ENCODE results near the gene SCN3A. TPM values are rescaled to one million over a fixed set of nuclear protein-coding genes. Genes with fewer than 3 reads are reported as not detected.

The SCN3A gene
- total and polyA plus RNA-seq, 2 donors (not counting 3 experiments of a cell fraction or from before 2014, with no cell fraction given) = not detected

DNA sequence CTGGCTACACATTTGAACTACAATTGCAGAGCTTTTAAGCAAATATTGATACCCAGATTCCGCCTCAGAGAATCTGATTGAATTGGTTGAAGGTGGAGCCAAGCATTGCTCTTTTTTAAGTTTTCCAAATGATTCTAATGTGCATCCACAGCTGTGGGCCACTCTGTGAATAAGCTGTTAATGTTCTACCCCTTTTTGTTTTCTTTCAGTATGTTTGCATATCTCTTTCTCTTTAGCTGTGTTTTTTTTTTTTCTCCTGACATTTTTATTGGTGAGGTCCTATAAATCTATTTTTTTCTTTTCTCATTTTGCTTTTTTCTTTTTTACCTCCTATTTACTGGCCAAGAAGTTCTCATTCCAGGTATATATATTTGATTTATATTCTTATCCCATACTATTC lies 6.5 kb downstream of the SCN3A start:
- intact Hi-C loops (cut with micrococcal nuclease) = no loop called here
- ChIA-PET POLR2A (no interaction called here), CTCF (interaction anchor here (1.4 kb wide), 1 partner anchor 180 kb away, joined by 5 read pairs; no protein-coding TSS in a partner anchor)
- Histone ChIP-seq H3K79me2 (ENCODE audit: control insufficient read depth, insufficient read depth, low read length) (no peaks in the 10 kb centered on the region), H3K9me1 (replicated peaks; ENCODE audit: control insufficient read depth, extremely low read depth, insufficient read depth, low read length) (no peaks in the 10 kb centered on the region), H3K4me1 (ENCODE audit: control insufficient read depth, extremely low read depth, insufficient read depth, low read length) (no peaks in the 10 kb centered on the region), H3K27ac (ENCODE audit: insufficient read depth, low read depth, low read length) (no peak overlapping the region), H2AFZ (ENCODE audit: low read depth, low read length) (no peak overlapping the region), H3K9me3 (replicated peaks; ENCODE audit: control insufficient read depth, insufficient read depth, low read length) (no peaks in the 10 kb centered on the region), H4K20me1 (replicated peaks; ENCODE audit: control insufficient read depth, extremely low read depth, insufficient read depth, low read length) (no peaks in the 10 kb centered on the region), H3K9ac (replicated peaks; ENCODE audit: extremely low read depth, insufficient read depth, low read length) (no peak overlapping the region), H3K4me2 (ENCODE audit: insufficient read depth, low read length) (no peak overlapping the region), H3K27me3 (ENCODE audit: control insufficient read depth in 2 of 2, insufficient read depth in 2 of 2, low read length in 2 of 2) (peaks cover 0 to 4% of the 10 kb centered on the region in 2 experiments), H3K36me3 (ENCODE audit: control insufficient read depth in 2 of 2, extremely low read depth in 1 of 2, insufficient read depth in 2 of 2, low read length in 2 of 2) (no peaks in the 10 kb centered on the region), H3K4me3 (replicated peaks in 1 of 3; ENCODE audit: insufficient read depth in 1 of 3, low read depth in 1 of 3, low read length in 3 of 3) (no peak overlapping the region)
- BruUV-seq (replicated peaks) = no TSS peak
- DNase-seq (ENCODE audit: low read depth, low spot score) (no peak), FAIRE-seq (no peak)
- dilution Hi-C loops (cut with MboI; ENCODE audit: extremely low pct_ligation_motif_present, low sequenced_read_pairs) = no loop called here
- no peak for TF ChIP-seq MAX (IDR thresholded peaks at IDR 0.05; ENCODE audit: insufficient read depth, insufficient read length)
- TF ChIP-seq, protein P1, sequence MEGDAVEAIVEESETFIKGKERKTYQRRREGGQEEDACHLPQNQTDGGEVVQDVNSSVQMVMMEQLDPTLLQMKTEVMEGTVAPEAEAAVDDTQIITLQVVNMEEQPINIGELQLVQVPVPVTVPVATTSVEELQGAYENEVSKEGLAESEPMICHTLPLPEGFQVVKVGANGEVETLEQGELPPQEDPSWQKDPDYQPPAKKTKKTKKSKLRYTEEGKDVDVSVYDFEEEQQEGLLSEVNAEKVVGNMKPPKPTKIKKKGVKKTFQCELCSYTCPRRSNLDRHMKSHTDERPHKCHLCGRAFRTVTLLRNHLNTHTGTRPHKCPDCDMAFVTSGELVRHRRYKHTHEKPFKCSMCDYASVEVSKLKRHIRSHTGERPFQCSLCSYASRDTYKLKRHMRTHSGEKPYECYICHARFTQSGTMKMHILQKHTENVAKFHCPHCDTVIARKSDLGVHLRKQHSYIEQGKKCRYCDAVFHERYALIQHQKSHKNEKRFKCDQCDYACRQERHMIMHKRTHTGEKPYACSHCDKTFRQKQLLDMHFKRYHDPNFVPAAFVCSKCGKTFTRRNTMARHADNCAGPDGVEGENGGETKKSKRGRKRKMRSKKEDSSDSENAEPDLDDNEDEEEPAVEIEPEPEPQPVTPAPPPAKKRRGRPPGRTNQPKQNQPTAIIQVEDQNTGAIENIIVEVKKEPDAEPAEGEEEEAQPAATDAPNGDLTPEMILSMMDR (IDR thresholded peaks at IDR 0.05; ENCODE audit: extremely low read depth in 1 of 2, insufficient read depth in 1 of 2, low read depth in 1 of 2, low read length in 2 of 2) = no peak
- no peak for TF ChIP-seq POLR2AphosphoS5 (IDR thresholded peaks at IDR 0.05; ENCODE audit: insufficient read depth, low read depth, low read length)

GRCh38 chr2:165196411-165196810 lies 7.4 kb downstream of the SCN3A start:
- Histone ChIP-seq H3K9me3 (replicated peaks; ENCODE audit: control insufficient read depth, insufficient read depth, low read length) (no peaks in the 10 kb centered on the region), H3K27me3 (ENCODE audit: control insufficient read depth in 2 of 2, insufficient read depth in 2 of 2, low read length in 2 of 2) (peaks cover 0 to 4% of the 10 kb centered on the region in 2 experiments), H3K36me3 (ENCODE audit: control insufficient read depth in 2 of 2, extremely low read depth in 1 of 2, insufficient read depth in 2 of 2, low read length in 2 of 2) (no peaks in the 10 kb centered on the region), H3K4me1 (ENCODE audit: control insufficient read depth, extremely low read depth, insufficient read depth, low read length) (no peaks in the 10 kb centered on the region), H2AFZ (ENCODE audit: low read depth, low read length) (no peak overlapping the region), H4K20me1 (replicated peaks; ENCODE audit: control insufficient read depth, extremely low read depth, insufficient read depth, low read length) (no peaks in the 10 kb centered on the region), H3K9ac (replicated peaks; ENCODE audit: extremely low read depth, insufficient read depth, low read length) (no peak overlapping the region), H3K4me3 (replicated peaks in 1 of 3; ENCODE audit: insufficient read depth in 1 of 3, low read depth in 1 of 3, low read length in 3 of 3) (no peak overlapping the region), H3K4me2 (ENCODE audit: insufficient read depth, low read length) (no peak overlapping the region), H3K27ac (ENCODE audit: insufficient read depth, low read depth, low read length) (no peak overlapping the region), H3K9me1 (replicated peaks; ENCODE audit: control insufficient read depth, extremely low read depth, insufficient read depth, low read length) (no peaks in the 10 kb centered on the region), H3K79me2 (ENCODE audit: control insufficient read depth, insufficient read depth, low read length) (no peaks in the 10 kb centered on the region)
- ChIA-PET CTCF (interaction anchor here (1.4 kb wide), 1 partner anchor 8 kb away, joined by 5 read pairs; the partner anchor contains the start of gene SCN3A), POLR2A (no interaction called here)
- FAIRE-seq (no peak), DNase-seq (ENCODE audit: low read depth, low spot score) (no peak)
- TF ChIP-seq FOS (IDR thresholded peaks at IDR 0.05; ENCODE audit: borderline replicate concordance, insufficient read depth, low read length) (no peak), GATA2 (IDR thresholded peaks at IDR 0.05; ENCODE audit: insufficient read depth, insufficient read length, low read depth, low read length) (no peak), MYC (IDR thresholded peaks at IDR 0.05; ENCODE audit: low read depth, low read length) (no peak), MAX (IDR thresholded peaks at IDR 0.05; ENCODE audit: insufficient read depth, insufficient read length) (no peak), EZH2 (IDR thresholded peaks at IDR 0.05; ENCODE audit: borderline replicate concordance, low read depth, low read length, severe bottlenecking) (no peak), POLR2A (IDR thresholded peaks at IDR 0.05; ENCODE audit: low read depth, low read length) (no peak), JUN (IDR thresholded peaks at IDR 0.05; ENCODE audit: borderline replicate concordance, insufficient read depth, insufficient read length, low read depth) (no peak), POLR2AphosphoS5 (IDR thresholded peaks at IDR 0.05; ENCODE audit: insufficient read depth, low read depth, low read length) (no peak)
- TF ChIP-seq, protein P1 (IDR thresholded peaks at IDR 0.05; ENCODE audit: extremely low read depth in 1 of 2, insufficient read depth in 1 of 2, low read depth in 1 of 2, low read length in 2 of 2) = no peak
- dilution Hi-C loops (cut with MboI; ENCODE audit: extremely low pct_ligation_motif_present, low sequenced_read_pairs) = no loop called here
- intact Hi-C loops (cut with micrococcal nuclease) = no loop called here
- no TSS peak for BruUV-seq (replicated peaks)
